ENCODE results near the gene HEBP1.

DNA sequence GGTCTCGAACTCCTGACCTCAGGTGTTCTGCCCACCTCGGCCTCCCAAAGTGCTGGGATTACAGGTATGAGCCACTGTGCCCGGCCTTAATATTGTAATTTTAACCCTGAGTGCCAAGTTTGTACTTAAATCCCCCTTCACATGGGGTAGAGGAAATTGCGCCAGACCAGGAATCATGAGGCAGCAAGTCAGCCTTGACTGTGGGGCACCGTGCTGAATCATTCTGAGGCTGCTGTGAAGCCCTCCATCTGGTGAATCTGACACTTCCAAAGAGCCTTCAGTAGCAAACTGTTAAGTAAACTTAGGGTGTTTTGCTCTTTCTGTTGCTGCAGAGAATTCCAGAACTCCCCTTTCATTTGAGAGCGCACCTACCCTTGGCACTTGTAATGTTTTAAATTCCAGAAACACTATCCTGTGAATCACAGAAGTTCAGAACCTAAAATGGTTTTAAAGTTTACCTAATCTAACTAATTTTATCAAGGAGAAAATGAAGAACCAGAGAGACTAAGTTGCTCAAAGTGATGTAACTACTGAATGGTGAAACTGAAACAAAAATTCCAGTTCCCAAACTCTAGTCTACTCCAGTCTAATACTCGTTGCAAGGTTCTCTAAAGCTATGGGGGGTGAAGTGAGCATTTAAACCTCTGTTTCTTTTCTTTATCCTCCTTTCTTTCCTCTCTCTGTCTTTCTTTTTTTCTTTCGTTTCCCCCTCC is 7.5 kb downstream of the HEBP1 start:
- TF ChIP-seq, protein P1, sequence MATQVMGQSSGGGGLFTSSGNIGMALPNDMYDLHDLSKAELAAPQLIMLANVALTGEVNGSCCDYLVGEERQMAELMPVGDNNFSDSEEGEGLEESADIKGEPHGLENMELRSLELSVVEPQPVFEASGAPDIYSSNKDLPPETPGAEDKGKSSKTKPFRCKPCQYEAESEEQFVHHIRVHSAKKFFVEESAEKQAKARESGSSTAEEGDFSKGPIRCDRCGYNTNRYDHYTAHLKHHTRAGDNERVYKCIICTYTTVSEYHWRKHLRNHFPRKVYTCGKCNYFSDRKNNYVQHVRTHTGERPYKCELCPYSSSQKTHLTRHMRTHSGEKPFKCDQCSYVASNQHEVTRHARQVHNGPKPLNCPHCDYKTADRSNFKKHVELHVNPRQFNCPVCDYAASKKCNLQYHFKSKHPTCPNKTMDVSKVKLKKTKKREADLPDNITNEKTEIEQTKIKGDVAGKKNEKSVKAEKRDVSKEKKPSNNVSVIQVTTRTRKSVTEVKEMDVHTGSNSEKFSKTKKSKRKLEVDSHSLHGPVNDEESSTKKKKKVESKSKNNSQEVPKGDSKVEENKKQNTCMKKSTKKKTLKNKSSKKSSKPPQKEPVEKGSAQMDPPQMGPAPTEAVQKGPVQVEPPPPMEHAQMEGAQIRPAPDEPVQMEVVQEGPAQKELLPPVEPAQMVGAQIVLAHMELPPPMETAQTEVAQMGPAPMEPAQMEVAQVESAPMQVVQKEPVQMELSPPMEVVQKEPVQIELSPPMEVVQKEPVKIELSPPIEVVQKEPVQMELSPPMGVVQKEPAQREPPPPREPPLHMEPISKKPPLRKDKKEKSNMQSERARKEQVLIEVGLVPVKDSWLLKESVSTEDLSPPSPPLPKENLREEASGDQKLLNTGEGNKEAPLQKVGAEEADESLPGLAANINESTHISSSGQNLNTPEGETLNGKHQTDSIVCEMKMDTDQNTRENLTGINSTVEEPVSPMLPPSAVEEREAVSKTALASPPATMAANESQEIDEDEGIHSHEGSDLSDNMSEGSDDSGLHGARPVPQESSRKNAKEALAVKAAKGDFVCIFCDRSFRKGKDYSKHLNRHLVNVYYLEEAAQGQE (IDR thresholded peaks at IDR 0.05), result no peak
- TF ChIP-seq GABPA (IDR thresholded peaks at IDR 0.05 in 1 of 2, conservative IDR thresholded peaks at IDR 0.05 in 1 of 2) (no peak), CTCF (IDR thresholded peaks at IDR 0.05; ENCODE audit: low read depth, low read length, missing input control) (no peak), YY1 (IDR thresholded peaks at IDR 0.05) (no peak), SP1 (IDR thresholded peaks at IDR 0.05) (no peak), TAF1 (conservative IDR thresholded peaks at IDR 0.05) (no peak), NR2F2 (IDR thresholded peaks at IDR 0.05) (no peak), RAD21 (IDR thresholded peaks at IDR 0.05) (no peak)
